Measurements from ENCODE around the gene OSBPL9.

Gene OSBPL9

GRCh38 chr1:51628715-51629590 is 12.1 kb downstream of the OSBPL9 start:
- TF ChIP-seq CTCF (IDR thresholded peaks at IDR 0.05; ENCODE audit: low read length) (no peak), EZH2phosphoT487 (IDR thresholded peaks at IDR 0.05; ENCODE audit: low read length) (no peak), EZH2 (optimal IDR thresholded peaks at IDR 0.05; ENCODE audit: low read depth, low read length) (no peak)
- Histone ChIP-seq H3K27me3 (replicated peaks; ENCODE audit: insufficient read depth, low read length) (no peaks in the 10 kb centered on the region), H3K9me2 (replicated peaks; ENCODE audit: insufficient read depth, low read length) (no peaks in the 10 kb centered on the region), H2AFZ (ENCODE audit: low read length) (no peak overlapping the region), H3K27ac (ENCODE audit: low read length) (no peak overlapping the region), H4K20me1 (ENCODE audit: insufficient read depth, low read length) (no peaks in the 10 kb centered on the region), H3K36me3 (replicated peaks; ENCODE audit: insufficient read depth, low read length) (no peaks in the 10 kb centered on the region), H3F3A (ENCODE audit: insufficient read depth, low read length) (no peaks in the 10 kb centered on the region; the same call in 1 of the 2 replicates), H3K79me2 (ENCODE audit: low read length) (peaks cover 66% of the 10 kb centered on the region), H3K4me2 (ENCODE audit: low read depth, low read length) (no peak overlapping the region), H3K9me3 (replicated peaks; ENCODE audit: insufficient read depth, low read length) (no peaks in the 10 kb centered on the region), H3K4me3 (ENCODE audit: low read length) (no peak overlapping the region), H3K9ac (ENCODE audit: low read length) (no peak overlapping the region), H3K4me1 (ENCODE audit: low read length) (peaks cover 15% of the 10 kb centered on the region)
- no peak for DNase-seq

- TF ChIP-seq EZH2 (optimal IDR thresholded peaks at IDR 0.05; ENCODE audit: low read depth, low read length) (no peak), EZH2phosphoT487 (IDR thresholded peaks at IDR 0.05; ENCODE audit: low read length) (no peak), CTCF (IDR thresholded peaks at IDR 0.05; ENCODE audit: low read length) (no peak)
- no peak overlapping the region for H3K27ac ChIP-seq (ENCODE audit: low read length)
- no peak for DNase-seq
- no peaks in the 10 kb centered on the region; the same call in 1 of the 2 replicates for H3F3A ChIP-seq (ENCODE audit: insufficient read depth, low read length)
- peaks cover 68% of the 10 kb centered on the region for H3K79me2 ChIP-seq (ENCODE audit: low read length)
- H3K4me1 ChIP-seq (ENCODE audit: low read length) = peaks cover 15% of the 10 kb centered on the region
- no peak overlapping the region for H2AFZ ChIP-seq (ENCODE audit: low read length)
- no peak overlapping the region for H3K4me3 ChIP-seq (ENCODE audit: low read length)
- no peaks in the 10 kb centered on the region for H3K36me3 ChIP-seq (replicated peaks; ENCODE audit: insufficient read depth, low read length)
- no peaks in the 10 kb centered on the region for H3K9me2 ChIP-seq (replicated peaks; ENCODE audit: insufficient read depth, low read length)
- no peaks in the 10 kb centered on the region for H3K27me3 ChIP-seq (replicated peaks; ENCODE audit: insufficient read depth, low read length)
- H3K9me3 ChIP-seq (replicated peaks; ENCODE audit: insufficient read depth, low read length) = no peaks in the 10 kb centered on the region
- H4K20me1 ChIP-seq (ENCODE audit: insufficient read depth, low read length) = no peaks in the 10 kb centered on the region
- H3K9ac ChIP-seq (ENCODE audit: low read length) = no peak overlapping the region
- peak overlapping the region; percentile 5; the same call in 1 of the 2 replicates for H3K4me2 ChIP-seq (ENCODE audit: low read depth, low read length)
Measured at GRCh38 chr1:51629918-51630317, 13.0 kb downstream of the OSBPL9 start.

- Histone ChIP-seq H3K79me2 (ENCODE audit: low read length) (peaks cover 71% of the 10 kb centered on the region), H3K4me3 (ENCODE audit: low read length) (no peak overlapping the region), H3K9me3 (replicated peaks; ENCODE audit: insufficient read depth, low read length) (no peaks in the 10 kb centered on the region), H3K36me3 (replicated peaks; ENCODE audit: insufficient read depth, low read length) (no peaks in the 10 kb centered on the region), H3K4me1 (ENCODE audit: low read length) (peaks cover 15% of the 10 kb centered on the region), H3K9me2 (replicated peaks; ENCODE audit: insufficient read depth, low read length) (no peaks in the 10 kb centered on the region), H4K20me1 (ENCODE audit: insufficient read depth, low read length) (no peaks in the 10 kb centered on the region), H2AFZ (ENCODE audit: low read length) (no peak overlapping the region), H3K27me3 (replicated peaks; ENCODE audit: insufficient read depth, low read length) (no peaks in the 10 kb centered on the region), H3F3A (ENCODE audit: insufficient read depth, low read length) (no peaks in the 10 kb centered on the region; the same call in 1 of the 2 replicates), H3K9ac (ENCODE audit: low read length) (no peak overlapping the region), H3K27ac (ENCODE audit: low read length) (no peak overlapping the region), H3K4me2 (ENCODE audit: low read depth, low read length) (peak overlapping the region; percentile 5; the same call in 1 of the 2 replicates)
- TF ChIP-seq CTCF (IDR thresholded peaks at IDR 0.05; ENCODE audit: low read length) = no peak
- TF ChIP-seq EZH2phosphoT487 (IDR thresholded peaks at IDR 0.05; ENCODE audit: low read length) = no peak
- no peak for TF ChIP-seq EZH2 (optimal IDR thresholded peaks at IDR 0.05; ENCODE audit: low read depth, low read length)
- DNase-seq = no peak
Measured at GRCh38 chr1:51630393-51630792, 13.5 kb downstream of the OSBPL9 start.

Measured in MM.1S (cell line).